Measurements from ENCODE around the gene CDHR1.

DNA sequence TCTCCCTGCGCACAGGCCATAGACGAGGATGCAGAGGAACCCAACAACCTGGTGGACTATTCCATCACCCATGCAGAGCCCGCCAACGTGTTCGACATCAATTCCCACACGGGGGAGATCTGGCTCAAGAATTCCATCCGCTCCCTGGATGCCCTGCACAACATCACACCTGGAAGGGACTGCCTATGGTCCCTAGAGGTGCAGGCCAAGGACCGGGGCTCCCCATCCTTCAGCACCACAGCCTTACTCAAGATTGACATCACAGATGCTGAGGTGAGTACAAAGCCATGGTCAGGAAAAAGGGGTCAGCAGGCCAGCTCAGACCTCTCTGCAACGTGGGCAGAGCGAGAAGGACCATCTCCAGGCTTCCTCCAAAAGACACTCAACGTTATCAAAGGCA is 18.7 kb downstream of the CDHR1 start:
- TF ChIP-seq, protein P1, sequence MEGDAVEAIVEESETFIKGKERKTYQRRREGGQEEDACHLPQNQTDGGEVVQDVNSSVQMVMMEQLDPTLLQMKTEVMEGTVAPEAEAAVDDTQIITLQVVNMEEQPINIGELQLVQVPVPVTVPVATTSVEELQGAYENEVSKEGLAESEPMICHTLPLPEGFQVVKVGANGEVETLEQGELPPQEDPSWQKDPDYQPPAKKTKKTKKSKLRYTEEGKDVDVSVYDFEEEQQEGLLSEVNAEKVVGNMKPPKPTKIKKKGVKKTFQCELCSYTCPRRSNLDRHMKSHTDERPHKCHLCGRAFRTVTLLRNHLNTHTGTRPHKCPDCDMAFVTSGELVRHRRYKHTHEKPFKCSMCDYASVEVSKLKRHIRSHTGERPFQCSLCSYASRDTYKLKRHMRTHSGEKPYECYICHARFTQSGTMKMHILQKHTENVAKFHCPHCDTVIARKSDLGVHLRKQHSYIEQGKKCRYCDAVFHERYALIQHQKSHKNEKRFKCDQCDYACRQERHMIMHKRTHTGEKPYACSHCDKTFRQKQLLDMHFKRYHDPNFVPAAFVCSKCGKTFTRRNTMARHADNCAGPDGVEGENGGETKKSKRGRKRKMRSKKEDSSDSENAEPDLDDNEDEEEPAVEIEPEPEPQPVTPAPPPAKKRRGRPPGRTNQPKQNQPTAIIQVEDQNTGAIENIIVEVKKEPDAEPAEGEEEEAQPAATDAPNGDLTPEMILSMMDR (IDR thresholded peaks at IDR 0.05) = no peak
- TF ChIP-seq POLR2A (IDR thresholded peaks at IDR 0.05) (no peak), POLR2AphosphoS5 (IDR thresholded peaks at IDR 0.05) (no peak)

Data from breast epithelium (tissue), 3 donors.